ENCODE results near the gene ATP2A3.

Gene ATP2A3

DNA sequence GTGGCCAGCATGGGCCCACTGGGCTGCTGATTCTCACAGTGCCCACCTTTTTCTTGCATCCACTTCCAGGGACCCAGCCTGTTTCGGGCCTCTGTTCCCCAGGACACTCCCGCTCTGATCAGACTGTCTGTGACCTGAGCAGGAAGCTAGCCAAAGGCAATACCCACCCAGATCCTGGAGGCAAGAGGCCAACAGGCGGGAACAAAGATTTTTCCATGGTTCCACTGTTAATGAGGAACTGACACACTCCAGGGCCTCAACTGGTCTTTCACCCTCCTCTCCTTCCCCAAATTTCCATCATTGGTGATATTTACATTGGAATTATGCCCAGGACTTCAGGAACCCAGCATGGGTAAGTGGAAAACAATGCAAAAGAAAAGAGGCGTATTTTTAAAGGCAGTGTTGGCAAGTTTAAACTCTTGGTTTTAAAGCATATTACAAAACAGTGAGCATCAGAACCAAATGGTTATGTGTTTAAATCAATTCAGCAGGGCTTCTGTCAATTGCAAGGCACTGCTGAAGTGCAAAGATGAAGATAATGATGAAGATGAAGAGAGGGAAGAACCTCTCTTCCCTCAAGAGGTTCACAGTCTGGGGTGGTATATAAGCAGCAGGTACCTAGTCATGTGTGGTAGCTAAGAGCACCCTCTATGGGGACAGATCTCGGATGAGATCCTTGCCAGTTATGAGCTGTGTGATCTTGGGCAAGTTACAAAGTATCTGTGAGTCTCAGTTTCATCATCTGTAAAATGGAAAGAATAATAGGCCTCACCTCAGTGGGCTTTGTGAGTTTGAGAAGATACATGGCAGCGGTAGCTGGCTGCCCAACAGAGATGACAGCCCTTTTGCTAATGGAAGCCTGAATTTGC, 14.4 kb upstream of the ATP2A3 start:
- DNase-seq (ENCODE audit: extremely low read depth, low read depth) = no peak
- no peak for TF ChIP-seq CTCF (IDR thresholded peaks at IDR 0.05; ENCODE audit: low read depth, low read length)

- no peak for TF ChIP-seq CTCF (IDR thresholded peaks at IDR 0.05; ENCODE audit: low read depth, low read length)
- no peak for DNase-seq (ENCODE audit: extremely low read depth, low read depth)
Measured at GRCh38 chr17:3977387-3977786, 13.2 kb upstream of the ATP2A3 start.

GRCh38 chr17:3976675-3977171, 12.5 kb upstream of the ATP2A3 start:
- no peak for DNase-seq (ENCODE audit: extremely low read depth, low read depth)
- no peak for TF ChIP-seq CTCF (IDR thresholded peaks at IDR 0.05; ENCODE audit: low read depth, low read length)

- no peak for DNase-seq (ENCODE audit: extremely low read depth, low read depth)
- no peak for TF ChIP-seq CTCF (IDR thresholded peaks at IDR 0.05; ENCODE audit: low read depth, low read length)
Measured at GRCh38 chr17:3974980-3975379, 10.7 kb upstream of the ATP2A3 start.

DNA sequence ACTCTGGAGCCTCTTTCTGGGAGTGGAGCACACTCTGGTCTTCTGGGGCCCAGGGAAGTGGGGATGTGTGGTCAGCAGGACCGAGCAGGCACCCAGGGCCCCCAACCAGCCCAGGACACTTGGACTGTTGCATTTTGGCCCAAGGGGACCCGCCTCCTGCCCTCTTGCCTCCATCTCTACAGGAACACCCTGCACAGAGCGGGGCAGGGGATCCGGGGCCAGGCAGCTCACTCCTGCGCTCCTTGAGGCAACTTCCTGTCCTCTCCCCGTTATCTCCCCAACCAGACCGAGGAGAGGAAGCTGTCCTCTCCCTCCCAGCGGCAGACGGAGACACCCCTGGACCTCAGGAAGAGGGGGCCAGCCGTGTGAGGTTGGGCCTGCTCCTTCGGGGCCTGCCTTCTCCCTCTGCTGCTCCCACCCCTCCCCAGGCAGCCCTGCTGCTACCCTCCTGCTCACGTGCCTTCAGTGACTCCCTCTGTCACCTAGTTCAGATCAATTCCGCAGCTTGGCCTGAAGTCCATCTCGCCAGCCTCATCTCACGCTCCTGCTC, 10.0 kb upstream of the ATP2A3 start:
- no peak for DNase-seq (ENCODE audit: extremely low read depth, low read depth)
- TF ChIP-seq CTCF (IDR thresholded peaks at IDR 0.05; ENCODE audit: low read depth, low read length) = no peak

DNA sequence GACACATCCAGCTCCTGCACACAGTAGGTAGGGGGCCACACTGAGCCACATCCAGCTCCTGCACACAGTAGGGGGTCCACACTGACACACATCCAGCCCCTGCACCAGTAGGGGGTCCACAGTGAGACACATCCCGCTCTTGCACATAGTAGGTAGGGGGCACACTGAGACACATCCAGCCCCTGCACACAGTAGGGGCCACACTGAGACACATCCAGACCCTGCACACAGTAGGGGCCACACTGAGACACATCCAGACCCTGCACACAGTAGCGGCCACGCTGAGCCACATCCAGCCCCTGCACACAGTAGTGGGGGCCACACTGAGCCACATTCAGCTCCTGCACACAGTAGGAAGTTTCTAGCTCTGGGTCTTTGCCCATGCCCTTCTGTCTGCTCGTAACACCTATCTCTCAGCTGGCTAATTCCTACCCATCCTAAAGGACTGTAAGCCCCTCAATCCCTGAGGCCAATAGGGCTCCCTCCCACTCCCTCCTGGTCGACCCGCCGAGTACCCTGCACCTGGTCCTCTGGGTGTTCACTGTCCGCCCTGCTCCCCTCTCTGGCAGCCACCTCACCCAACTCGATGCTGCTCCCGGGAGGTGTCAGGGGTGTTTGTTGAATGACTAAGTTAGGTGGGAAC, 9.4 kb upstream of the ATP2A3 start:
- DNase-seq (ENCODE audit: extremely low read depth, low read depth) = no peak
- TF ChIP-seq CTCF (IDR thresholded peaks at IDR 0.05; ENCODE audit: low read depth, low read length) = no peak

DNA sequence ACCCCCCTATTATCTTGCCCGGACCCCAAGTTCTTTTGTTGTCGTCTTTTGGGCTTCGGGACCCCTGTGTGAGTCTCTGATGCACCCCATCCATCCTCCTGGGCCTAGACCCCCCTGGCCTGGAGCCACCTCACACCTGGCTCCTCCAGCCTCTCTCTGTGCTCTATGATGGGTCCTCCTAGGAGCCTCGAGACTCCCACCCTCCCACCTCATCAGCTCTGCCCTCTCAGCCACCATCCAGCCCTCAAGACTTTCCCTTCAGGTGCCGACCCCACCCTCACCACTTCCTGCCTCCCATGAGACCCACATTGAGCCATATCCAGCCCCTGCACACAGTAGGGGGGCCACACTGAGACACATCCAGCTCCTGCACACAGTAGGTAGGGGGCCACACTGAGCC, 8.7 kb upstream of the ATP2A3 start:
- TF ChIP-seq CTCF (IDR thresholded peaks at IDR 0.05; ENCODE audit: low read depth, low read length) = no peak
- DNase-seq (ENCODE audit: extremely low read depth, low read depth) = no peak
